Activated B cell treated with CpG ODN at 0.5 μM for 24 hours (primary cell): ENCODE measurements around the gene SMCO4. TPM values are rescaled to one million over a fixed set of nuclear protein-coding genes. Genes with fewer than 3 reads are reported as not detected.

ENCODE experiments used
- ATAC-seq: fragments of 200-7000 bp; cut with Tn5 transposase; one replicate; pipeline ENCODE4 v1.10.0; 2021; ENCODE audit warnings: low read depth, mild to moderate bottlenecking, moderate library complexity
- CTCF ChIA-PET: fragments of 350-600 bp; sonication (Branson Sonifier 250); formaldehyde crosslinking; loops from one replicate; lab custom pipeline; 2021; ENCODE audit warnings: antibody characterized with exemption; lab: Charles Lee
- POLR2A ChIA-PET: fragments of 350-600 bp; sonication (Branson Sonifier 250); formaldehyde crosslinking; loops from one replicate; lab custom pipeline; 2021; ENCODE audit warnings: antibody characterized with exemption; lab: Charles Lee
- DNase-seq: peaks from one replicate; pipeline ENCODE4 v3.0.0; 2022
- H3K27ac Mint-ChIP-seq: one replicate; pipeline ENCODE4 v1.8.0; 2020; ENCODE audit warnings: mixed read lengths
- H3K27me3 Mint-ChIP-seq: one replicate; pipeline ENCODE4 v1.8.0; 2021; ENCODE audit warnings: mixed read lengths
- H3K36me3 Mint-ChIP-seq: one replicate; pipeline ENCODE4 v1.8.0; 2021; ENCODE audit warnings: low read depth, mixed read lengths
- H3K4me1 Mint-ChIP-seq: one replicate; pipeline ENCODE4 v1.8.0; 2021; ENCODE audit warnings: mixed read lengths
- H3K4me3 Mint-ChIP-seq: one replicate; pipeline ENCODE4 v1.8.0; 2020; ENCODE audit warnings: mild to moderate bottlenecking, mixed read lengths
- H3K9me3 Mint-ChIP-seq: one replicate; pipeline ENCODE4 v1.8.0; 2020; ENCODE audit warnings: mixed read lengths
- CTCF ChIP-seq: fragments of 200-600 bp; IDR thresholded peaks from one replicate; pipeline ENCODE4 v1.8.0; 2022; ENCODE audit warnings: antibody characterized with exemption, mild to moderate bottlenecking
- intact Hi-C: fragments of 100-400 bp; cut with micrococcal nuclease; formaldehyde crosslinking; loops from one replicate; pipeline ENCODE4 v1.15.1; 2024
- total RNA-seq: library from RNA; stranded (reverse); gene quantifications from 2 replicates; pipeline ENCODE4 v1.2.3, GENCODE V29; 2022

Gene SMCO4
- total RNA-seq, 1 donor from 2014 or later: 4.6 TPM

DNA sequence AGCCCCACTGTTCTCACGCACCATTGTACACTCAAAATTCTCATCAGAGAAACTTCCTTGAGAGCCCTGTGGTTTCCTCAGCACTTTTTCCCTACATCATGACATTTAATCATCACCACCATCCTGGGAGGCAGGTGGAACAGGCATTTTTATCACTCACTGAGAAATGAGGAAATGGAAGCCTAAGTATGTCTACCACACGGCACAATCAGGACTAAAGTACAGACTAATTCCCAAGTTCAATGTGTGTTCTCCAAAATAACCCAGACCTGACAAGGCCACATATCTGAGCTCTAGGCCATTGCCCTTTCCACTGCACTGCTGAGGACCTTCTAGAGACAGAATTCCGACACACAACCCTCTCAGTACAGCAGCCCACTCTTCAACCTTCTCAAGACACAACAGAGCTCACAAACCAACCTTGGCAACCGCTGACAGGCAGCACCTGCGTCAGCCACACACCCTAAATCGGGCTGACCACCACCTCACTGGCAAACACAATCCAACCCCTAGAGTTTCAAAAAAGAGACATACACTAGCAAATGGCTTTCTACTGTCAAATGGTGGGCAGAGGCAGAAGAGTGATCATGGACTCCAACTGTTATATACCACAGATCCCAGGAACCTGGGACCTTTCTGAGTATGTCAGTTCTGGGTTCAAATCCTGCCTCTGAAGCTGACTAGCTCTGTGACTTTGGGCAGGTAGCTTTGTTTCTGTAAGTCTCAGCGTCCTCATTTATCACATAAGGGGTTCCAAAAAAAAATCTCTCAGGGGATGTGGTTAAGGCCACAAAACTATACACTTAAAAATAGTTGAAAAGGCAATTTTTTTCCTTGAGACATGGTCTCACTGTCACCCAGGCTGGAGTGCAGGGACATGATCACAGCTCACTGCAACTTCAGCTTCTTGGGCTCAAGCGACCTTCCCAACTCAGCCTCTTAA is 16.3 kb downstream of the SMCO4 start:
- H3K36me3 Mint-ChIP-seq: no peaks in the 10 kb centered on the region
- H3K27ac Mint-ChIP-seq: peak overlapping the region; percentile 57
- POLR2A ChIA-PET: interaction anchor here (1.8 kb wide), 1 partner anchor 214 kb away, joined by 4 read pairs; the partner anchor contains the start of genes C11orf54 and TAF1D
- H3K9me3 Mint-ChIP-seq: no peaks in the 10 kb centered on the region
- H3K4me1 Mint-ChIP-seq: peaks cover 52% of the 10 kb centered on the region
- no peak for TF ChIP-seq CTCF
- no peak for DNase-seq
- H3K4me3 Mint-ChIP-seq: peak overlapping the region; percentile 25
- no peaks in the 10 kb centered on the region for H3K27me3 Mint-ChIP-seq
- CTCF ChIA-PET: interaction anchor here (0.6 to 1.7 kb wide), 3 partner anchors 10 to 15 kb away, joined by 3 to 5 read pairs (median 3); no protein-coding TSS in a partner anchor
- intact Hi-C loops: no loop called here
- no peak for ATAC-seq

- peaks cover 53% of the 10 kb centered on the region for H3K4me1 Mint-ChIP-seq
- intact Hi-C loops: no loop called here
- CTCF ChIA-PET: interaction anchor here (0.6 to 1.7 kb wide), 2 partner anchors 12 to 16 kb away, joined by 3 to 5 read pairs; no protein-coding TSS in a partner anchor
Observed at GRCh38 chr11:93526346-93526633, 16.9 kb downstream of the SMCO4 start.

DNA sequence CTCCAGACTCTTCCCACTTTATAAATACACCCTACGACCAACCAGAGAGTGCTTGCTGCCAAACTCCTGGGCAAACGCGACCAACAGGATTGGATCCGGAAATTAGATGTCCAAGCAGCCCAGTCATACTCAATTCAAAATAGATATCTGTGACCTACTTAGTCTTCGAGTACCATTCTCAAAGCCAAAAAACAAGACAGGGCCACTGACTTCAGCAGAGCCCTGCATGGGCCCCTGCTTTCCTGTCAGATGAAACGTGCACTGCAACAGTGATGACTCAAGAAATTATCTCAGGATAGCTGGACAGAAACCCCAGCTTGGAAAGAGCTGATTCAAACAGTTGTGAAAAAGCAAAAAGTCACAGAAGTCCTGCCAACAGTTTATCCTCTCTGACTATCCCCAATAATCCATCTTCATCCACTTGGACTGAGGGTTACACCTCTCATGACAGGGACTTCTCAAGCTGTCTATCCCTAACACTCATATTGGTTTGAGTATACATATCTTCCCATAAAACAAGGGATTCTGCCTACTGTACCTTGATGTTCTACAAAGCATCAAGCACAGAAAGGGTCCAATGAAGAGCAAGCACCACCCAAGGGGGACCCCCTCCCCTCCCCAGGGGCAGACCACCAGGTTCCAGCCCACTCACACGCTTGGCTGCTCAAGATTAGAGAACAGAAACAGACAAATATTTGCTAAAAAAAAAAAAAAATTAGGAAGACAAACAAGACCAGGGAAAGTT is 17.4 kb downstream of the SMCO4 start:
- DNase-seq: no peak
- Mint-ChIP-seq H3K27ac (peak overlapping the region; percentile 57), H3K4me1 (peaks cover 59% of the 10 kb centered on the region), H3K27me3 (no peaks in the 10 kb centered on the region), H3K9me3 (no peaks in the 10 kb centered on the region), H3K4me3 (peak overlapping the region; percentile 35), H3K36me3 (no peaks in the 10 kb centered on the region)
- intact Hi-C loops: no loop called here
- ATAC-seq: peak; percentile 19
- TF ChIP-seq CTCF: no peak
- ChIA-PET CTCF (interaction anchor here (1.7 kb wide), 1 partner anchor 17 kb away, joined by 5 read pairs; no protein-coding TSS in a partner anchor), POLR2A (interaction anchor here (1.8 kb wide), 1 partner anchor 216 kb away, joined by 4 read pairs; the partner anchor contains the start of genes C11orf54 and TAF1D)

More at GRCh38 chr11:93526346-93526633, 16.9 kb downstream of the SMCO4 start:
- Mint-ChIP-seq H3K4me3 (peak overlapping the region; percentile 35), H3K36me3 (no peaks in the 10 kb centered on the region), H3K9me3 (no peaks in the 10 kb centered on the region), H3K27me3 (no peaks in the 10 kb centered on the region), H3K27ac (peak overlapping the region; percentile 57)
- no peak for DNase-seq
- POLR2A ChIA-PET: interaction anchor here (1.8 kb wide), 1 partner anchor 215 kb away, joined by 4 read pairs; the partner anchor contains the start of genes C11orf54 and TAF1D
- no peak for ATAC-seq
- no peak for TF ChIP-seq CTCF

DNA sequence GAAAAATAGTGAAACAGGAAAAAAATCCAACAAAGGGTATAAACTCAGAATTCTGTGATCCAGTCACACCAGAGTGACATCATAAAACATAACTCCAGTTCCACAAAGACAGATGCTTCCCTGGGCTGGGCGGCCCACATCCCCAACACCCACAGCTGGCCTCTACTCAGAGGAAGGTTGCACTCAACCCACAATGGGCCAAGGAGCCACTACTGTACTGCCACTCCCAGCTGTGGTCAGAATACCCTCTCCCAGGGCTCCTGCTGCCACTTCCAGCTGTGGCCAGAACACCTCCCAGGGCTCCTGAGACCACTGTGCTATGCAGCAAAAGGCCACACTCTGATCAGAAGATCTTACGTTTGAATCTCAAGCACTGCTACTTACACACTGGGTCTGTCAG is 18.3 kb downstream of the SMCO4 start:
- DNase-seq: no peak
- Mint-ChIP-seq H3K27ac (peak overlapping the region; percentile 79), H3K27me3 (no peaks in the 10 kb centered on the region), H3K4me1 (peaks cover 55% of the 10 kb centered on the region), H3K9me3 (no peaks in the 10 kb centered on the region), H3K4me3 (peak overlapping the region; percentile 65), H3K36me3 (no peaks in the 10 kb centered on the region)
- TF ChIP-seq CTCF: no peak
- POLR2A ChIA-PET: interaction anchor here (0.8 to 1.6 kb wide), 2 partner anchors 17 to 215 kb away, joined by 3 to 12 read pairs; no protein-coding TSS in a partner anchor
- intact Hi-C loops: no loop called here
- CTCF ChIA-PET: interaction anchor here (1.7 to 2.4 kb wide), 2 partner anchors 17 kb away, joined by 5 to 10 read pairs; no protein-coding TSS in a partner anchor
- ATAC-seq: no peak
